ENCODE results near the gene HLCS. TPM values are rescaled to one million over a fixed set of nuclear protein-coding genes. Genes with fewer than 3 reads are reported as not detected.

The HLCS gene
- total and polyA plus RNA-seq, 2 of the 8 experiments (the other 6 are each of a cell fraction or from before 2014, with no cell fraction given): 4.7 to 12.2 TPM

- FAIRE-seq: no peak
- CTCF ChIA-PET (ENCODE audit: partially characterized antibody): interaction anchor here (0.9 to 2.3 kb wide), 9 partner anchors 9 to 211 kb away, joined by 3 to 9 read pairs (median 4); no protein-coding TSS in a partner anchor
These were observed 221.8 kb downstream of the HLCS start for GRCh38 chr21:36744560-36745231.

More at GRCh38 chr21:36744560-36745231, 221.8 kb downstream of the HLCS start:
- H3K14ac ChIP-seq (ENCODE audit: insufficient read length): no peak overlapping the region
- no peak overlapping the region for H3K23ac ChIP-seq (ENCODE audit: insufficient read length)
- no peak overlapping the region; the same call in 1 of the 2 replicates for H4K8ac ChIP-seq (ENCODE audit: extremely low read depth, insufficient read depth, low read length)
- no peak overlapping the region for H3K4me2 ChIP-seq (ENCODE audit: insufficient read depth in 1 of 2, low read depth in 2 of 2, low read length in 2 of 2)
- no peak overlapping the region for H2BK120ac ChIP-seq (replicated peaks; ENCODE audit: low read depth, low read length)
- no peaks in the 10 kb centered on the region for H3K79me1 ChIP-seq (ENCODE audit: low read depth, low read length)
- H3K4me3 ChIP-seq (ENCODE audit: extremely low read depth in 1 of 4, insufficient read depth in 2 of 4, low read depth in 3 of 4, low read length in 4 of 4): no peak overlapping the region
- H2AFZ ChIP-seq (ENCODE audit: low read length): no peak overlapping the region
- DNase-seq (ENCODE audit: low read depth in 1 of 2, low spot score in 2 of 2): no peak
- 88% methylated on average over 28 of the region's 30 CpGs; no CpG with 5 or more reads in 1 of the 2 experiments for WGBS, 2 experiments (ENCODE audit: extremely low coverage in 1 of 2, insufficient coverage in 1 of 2, insufficient read length in 1 of 2, insufficient replicate concordance in 2 of 2, low coverage in 1 of 2, low lambda C conversion rate in 2 of 2, missing lambda C conversion rate in 1 of 2)
- no peaks in the 10 kb centered on the region for H4K20me1 ChIP-seq (replicated peaks in 1 of 2; ENCODE audit: control insufficient read depth in 1 of 2, insufficient read depth in 2 of 2, low read length in 2 of 2)
- H2BK20ac ChIP-seq (ENCODE audit: low read length): peak overlapping the region; percentile 48; the same call in 1 of the 2 replicates
- H3K4ac ChIP-seq (replicated peaks; ENCODE audit: insufficient read length, low read depth, low read length): no peak overlapping the region
- H3K36me3 ChIP-seq (ENCODE audit: control insufficient read depth in 2 of 4, insufficient read depth in 4 of 4, low read length in 3 of 4): no peaks in the 10 kb centered on the region
- no peaks in the 10 kb centered on the region for H3K9me3 ChIP-seq (ENCODE audit: insufficient read depth in 2 of 2, low read depth in 1 of 2, low read length in 1 of 2)
- no peak overlapping the region for H3K9ac ChIP-seq (replicated peaks in 1 of 4; ENCODE audit: extremely low read depth in 1 of 4, low read depth in 3 of 4, low read length in 3 of 4)
- peaks cover 5% of the 10 kb centered on the region for H3K23me2 ChIP-seq (ENCODE audit: low read depth, low read length)
- peaks cover 0 to 15% (median 7%) of the 10 kb centered on the region in 4 experiments; a peak in 5 of 7 replicates for H3K27me3 ChIP-seq (replicated peaks in 1 of 4; ENCODE audit: control insufficient read depth in 3 of 4, extremely low read depth in 1 of 4, insufficient read depth in 3 of 4, low read length in 3 of 4)
- no peak overlapping the region for H4K5ac ChIP-seq (ENCODE audit: insufficient read length, low read depth, low read length)
- H3K27ac ChIP-seq (ENCODE audit: low read depth, low read length): no peak overlapping the region
- peak overlapping the region; percentile 48; the same call in 1 of the 2 replicates for H3K18ac ChIP-seq (ENCODE audit: extremely low read depth, low read length)
- TF ChIP-seq ASH2L (IDR thresholded peaks at IDR 0.05; ENCODE audit: low read length) (no peak), EP300 (IDR thresholded peaks at IDR 0.05; ENCODE audit: borderline replicate concordance in 1 of 2, low read depth in 2 of 2, low read length in 2 of 2) (no peak), EZH2 (IDR thresholded peaks at IDR 0.05; ENCODE audit: low read depth, low read length, severe bottlenecking) (no peak), RNF2 (IDR thresholded peaks at IDR 0.05; ENCODE audit: borderline replicate concordance, low read depth, low read length, missing control alignments, poor library complexity, severe bottlenecking) (no peak), PHF8 (conservative IDR thresholded peaks at IDR 0.05; ENCODE audit: low read depth, low read length) (no peak)
- H2BK5ac ChIP-seq (ENCODE audit: low read depth, low read length): 0 out of 2 replicates have a peak overlapping the region, but pooled peaks have one; percentile 66
- POLR2A ChIA-PET (ENCODE audit: partially characterized antibody): no interaction called here
- no peak overlapping the region for H2AK5ac ChIP-seq (ENCODE audit: low read depth, low read length)
- 0 out of 2 replicates have a peak overlapping the region, but pooled peaks have one; percentile 18 for H2BK15ac ChIP-seq (ENCODE audit: low read length)
- H3K79me2 ChIP-seq (ENCODE audit: control insufficient read depth in 1 of 2, insufficient read depth in 2 of 2, low read length in 2 of 2): no peaks in the 10 kb centered on the region
- 0 out of 2 replicates have a peak overlapping the region, but pooled peaks have one; percentile 90 for H2BK12ac ChIP-seq (ENCODE audit: low read depth, low read length)
- H3K4me1 ChIP-seq (replicated peaks in 1 of 4; ENCODE audit: control insufficient read depth in 3 of 4, insufficient read depth in 4 of 4, low read length in 3 of 4): peaks cover 5 to 9% (median 7%) of the 10 kb centered on the region in 4 experiments
- no peak overlapping the region for H4K91ac ChIP-seq (replicated peaks; ENCODE audit: insufficient read length, low read length)
- H3K56ac ChIP-seq (replicated peaks; ENCODE audit: insufficient read length, low read depth, low read length): no peak overlapping the region

Data from H1 (cell line).